HG03442 (cell line): Measurements from ENCODE around the gene MKKS.
"Not testable (repeated sequence)": the region's sequence is repeated elsewhere in the genome, so short reads cannot be mapped to it uniquely, and the experiment has no call there.

Experiments used
- ATAC-seq: cut with Tn5 transposase; IDR thresholded peaks from one replicate; pipeline ENCODE4 v1.9.1; 2021; ENCODE audit warnings: mild to moderate bottlenecking, moderate library complexity; ENCODE audit not compliant: unreplicated experiment

Gene MKKS

GRCh38 chr20:10415013-10415650 lies 18.9 kb downstream of the MKKS start:
- no peak for ATAC-seq

- ATAC-seq = peak; percentile 49
These were observed 21.2 kb downstream of the MKKS start for GRCh38 chr20:10412591-10413408.

GRCh38 chr20:10411673-10412072 lies 22.3 kb downstream of the MKKS start:
- no peak for ATAC-seq

- no peak for ATAC-seq
These were observed 25.8 kb downstream of the MKKS start for GRCh38 chr20:10408108-10408813.

- ATAC-seq = no peak
These were observed 29.0 kb downstream of the MKKS start for GRCh38 chr20:10404959-10405530.

- no peak for ATAC-seq
These were observed 29.9 kb downstream of the MKKS start for GRCh38 chr20:10404023-10404628.

GRCh38 chr20:10402938-10403608 lies 30.9 kb downstream of the MKKS start:
- ATAC-seq = peak; percentile 68

- ATAC-seq = no peak
These were observed 35.1 kb downstream of the MKKS start for GRCh38 chr20:10398834-10399369.

GRCh38 chr20:10394752-10395151 lies 39.3 kb downstream of the MKKS start:
- not testable (repeated sequence) for ATAC-seq

- ATAC-seq = no peak
These were observed 43.3 kb downstream of the MKKS start for GRCh38 chr20:10390709-10391108.

- ATAC-seq = no peak
These were observed 45.4 kb downstream of the MKKS start for GRCh38 chr20:10388597-10388996.

GRCh38 chr20:10387686-10388085 lies 46.3 kb downstream of the MKKS start:
- ATAC-seq = no peak

- no peak for ATAC-seq
These were observed 48.0 kb downstream of the MKKS start for GRCh38 chr20:10385850-10386544.

- ATAC-seq = no peak
These were observed 52.5 kb downstream of the MKKS start for GRCh38 chr20:10381477-10381876.

- no peak for ATAC-seq
These were observed 54.3 kb downstream of the MKKS start for GRCh38 chr20:10379761-10380160.

GRCh38 chr20:10376270-10377075 lies 57.5 kb downstream of the MKKS start:
- no peak for ATAC-seq

GRCh38 chr20:10375191-10375590 lies 58.8 kb downstream of the MKKS start:
- no peak for ATAC-seq

GRCh38 chr20:10374036-10374435 lies 60.0 kb downstream of the MKKS start:
- no peak for ATAC-seq

- no peak for ATAC-seq
These were observed 62.6 kb downstream of the MKKS start for GRCh38 chr20:10371467-10371866.
